Measurements from ENCODE around the gene CCDC87.
A peak's percentile ranks its signal among the peaks of the same experiment; 100 is the strongest.
"Not testable (repeated sequence)": the region's sequence is repeated elsewhere in the genome, so short reads cannot be mapped to it uniquely, and the experiment has no call there.

The CCDC87 gene

GRCh38 chr11:66616379-66617154, 23.7 kb upstream of the CCDC87 start, which contains the start of gene RBM14:
Gene RBM14, plus strand, starts transcription at chr11:66616630. Its CDS starts 91 bp downstream, at chr11:66616721.
- peak within 1 kb of the TSS; percentile 62 for H2AFZ ChIP-seq (ENCODE audit: low read length, unreplicated experiment)
- H3K4me3 ChIP-seq (ENCODE audit: low read depth, low read length) = peak within 1 kb of the TSS; percentile 97
- peaks cover 57% of the 10 kb centered on the region for H3K79me2 ChIP-seq (ENCODE audit: control insufficient read depth, insufficient read depth, low read length, unreplicated experiment)

GRCh38 chr11:66614073-66614472, 21.2 kb upstream of the CCDC87 start:
- no peak overlapping the region for H3K27ac ChIP-seq (ENCODE audit: low read depth, low read length)
- H3K4me1 ChIP-seq (ENCODE audit: control insufficient read depth, insufficient read depth, low read length, unreplicated experiment) = peaks cover 4% of the 10 kb centered on the region
- peaks cover 34% of the 10 kb centered on the region for H3K79me2 ChIP-seq (ENCODE audit: control insufficient read depth, insufficient read depth, low read length, unreplicated experiment)
- H2AFZ ChIP-seq (ENCODE audit: low read length, unreplicated experiment) = no peak overlapping the region
- H3K4me3 ChIP-seq (ENCODE audit: low read depth, low read length) = no peak overlapping the region
- H3K36me3 ChIP-seq (ENCODE audit: insufficient read depth, low read length) = peaks cover 11% of the 10 kb centered on the region; the same call in 1 of the 2 replicates
- H3K27me3 ChIP-seq (ENCODE audit: insufficient read depth, low read length) = no peaks in the 10 kb centered on the region

More at GRCh38 chr11:66616379-66617154, 23.7 kb upstream of the CCDC87 start, which contains the start of gene RBM14:
- peaks cover 11% of the 10 kb centered on the region; the same call in 1 of the 2 replicates for H3K36me3 ChIP-seq (ENCODE audit: insufficient read depth, low read length)
- H3K4me1 ChIP-seq (ENCODE audit: control insufficient read depth, insufficient read depth, low read length, unreplicated experiment) = peaks cover 11% of the 10 kb centered on the region
- peak within 1 kb of the TSS; percentile 81 for H3K27ac ChIP-seq (ENCODE audit: low read depth, low read length)
- H3K27me3 ChIP-seq (ENCODE audit: insufficient read depth, low read length) = no peaks in the 10 kb centered on the region

GRCh38 chr11:66612458-66612857, 19.6 kb upstream of the CCDC87 start:
- H3K79me2 ChIP-seq (ENCODE audit: control insufficient read depth, insufficient read depth, low read length, unreplicated experiment) = peaks cover 18% of the 10 kb centered on the region
- no peaks in the 10 kb centered on the region for H3K27me3 ChIP-seq (ENCODE audit: insufficient read depth, low read length)
- H3K36me3 ChIP-seq (ENCODE audit: insufficient read depth, low read length) = peaks cover 2% of the 10 kb centered on the region; the same call in 1 of the 2 replicates
- H2AFZ ChIP-seq (ENCODE audit: low read length, unreplicated experiment) = no peak overlapping the region
- H3K27ac ChIP-seq (ENCODE audit: low read depth, low read length) = no peak overlapping the region
- H3K4me3 ChIP-seq (ENCODE audit: low read depth, low read length) = no peak overlapping the region
- H3K4me1 ChIP-seq (ENCODE audit: control insufficient read depth, insufficient read depth, low read length, unreplicated experiment) = peaks cover 11% of the 10 kb centered on the region

- H3K4me3 ChIP-seq (ENCODE audit: low read depth, low read length) = no peak overlapping the region
- H3K36me3 ChIP-seq (ENCODE audit: insufficient read depth, low read length) = 0 out of 2 replicates have a peak, but pooled peaks cover 3% of the 10 kb centered on the region
- H3K4me1 ChIP-seq (ENCODE audit: control insufficient read depth, insufficient read depth, low read length, unreplicated experiment) = peaks cover 19% of the 10 kb centered on the region
- H3K27me3 ChIP-seq (ENCODE audit: insufficient read depth, low read length) = no peaks in the 10 kb centered on the region
- H3K79me2 ChIP-seq (ENCODE audit: control insufficient read depth, insufficient read depth, low read length, unreplicated experiment) = no peaks in the 10 kb centered on the region
- H2AFZ ChIP-seq (ENCODE audit: low read length, unreplicated experiment) = no peak overlapping the region
- no peak overlapping the region for H3K27ac ChIP-seq (ENCODE audit: low read depth, low read length)
Observed at GRCh38 chr11:66609721-66610617, 17.1 kb upstream of the CCDC87 start.

DNA sequence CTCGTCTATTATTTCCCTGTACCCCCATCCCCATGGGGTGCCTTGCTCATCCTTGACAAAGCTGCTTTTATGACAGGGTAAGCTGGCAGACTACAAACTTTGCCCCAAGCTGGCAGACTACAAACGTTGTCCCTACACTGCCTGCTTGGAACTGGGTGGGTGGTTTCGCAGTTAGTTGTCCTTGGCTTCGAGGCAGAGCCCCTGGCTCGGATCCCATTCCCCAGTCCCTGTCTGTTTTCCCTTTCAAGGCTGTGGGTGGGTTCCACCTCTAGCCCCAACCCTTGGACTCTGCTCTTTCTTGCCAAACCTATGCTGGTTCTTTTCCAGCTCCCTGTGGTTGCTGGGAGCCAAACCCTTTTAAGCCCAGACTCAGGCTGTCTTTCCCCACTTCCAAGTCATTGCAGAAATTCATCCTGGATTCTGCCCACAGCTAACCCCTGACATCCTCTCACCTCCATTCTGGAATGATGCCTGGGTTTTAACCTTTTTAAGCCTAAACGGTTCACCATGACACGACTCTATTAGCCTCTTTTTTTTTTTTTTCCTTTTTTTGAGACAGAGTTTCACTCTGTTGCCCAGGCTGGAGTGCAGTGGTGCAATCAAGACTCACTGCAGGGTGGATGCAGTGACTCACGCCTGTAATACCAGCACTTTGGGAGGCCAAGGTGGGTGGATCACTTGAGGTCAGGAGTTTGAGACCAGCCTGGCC, 14.4 kb upstream of the CCDC87 start:
- Histone ChIP-seq H3K36me3 (ENCODE audit: insufficient read depth, low read length) (0 out of 2 replicates have a peak, but pooled peaks cover 3% of the 10 kb centered on the region), H3K4me3 (ENCODE audit: low read depth, low read length) (peak overlapping the region; percentile 29; the same call in 1 of the 2 replicates), H3K79me2 (ENCODE audit: control insufficient read depth, insufficient read depth, low read length, unreplicated experiment) (no peaks in the 10 kb centered on the region), H2AFZ (ENCODE audit: low read length, unreplicated experiment) (no peak overlapping the region), H3K27me3 (ENCODE audit: insufficient read depth, low read length) (no peaks in the 10 kb centered on the region), H3K4me1 (ENCODE audit: control insufficient read depth, insufficient read depth, low read length, unreplicated experiment) (peaks cover 23% of the 10 kb centered on the region), H3K27ac (ENCODE audit: low read depth, low read length) (peak overlapping the region; percentile 78)

DNA sequence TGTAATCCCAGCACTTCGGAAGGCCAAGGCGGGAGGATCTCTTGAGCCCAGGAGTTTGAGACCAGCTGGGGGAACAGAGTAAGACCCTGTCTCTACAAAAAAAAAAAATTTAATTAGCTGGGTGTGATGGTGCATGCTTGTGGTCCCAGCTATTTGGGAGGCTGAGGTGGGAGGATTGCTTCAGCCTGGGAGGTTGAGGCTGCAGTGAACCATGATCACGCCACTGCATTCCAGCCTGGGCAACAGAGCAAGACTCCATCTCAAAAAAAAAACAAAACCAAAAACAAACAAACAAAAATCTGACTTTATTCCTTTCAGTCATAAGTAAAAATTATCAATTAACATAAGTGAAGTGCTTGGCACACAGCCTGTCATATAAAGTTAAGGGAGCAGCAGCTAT, 13.7 kb upstream of the CCDC87 start:
- peak overlapping the region; percentile 78 for H3K27ac ChIP-seq (ENCODE audit: low read depth, low read length)
- not testable (repeated sequence) for H3K36me3 ChIP-seq (ENCODE audit: insufficient read depth, low read length)

DNA sequence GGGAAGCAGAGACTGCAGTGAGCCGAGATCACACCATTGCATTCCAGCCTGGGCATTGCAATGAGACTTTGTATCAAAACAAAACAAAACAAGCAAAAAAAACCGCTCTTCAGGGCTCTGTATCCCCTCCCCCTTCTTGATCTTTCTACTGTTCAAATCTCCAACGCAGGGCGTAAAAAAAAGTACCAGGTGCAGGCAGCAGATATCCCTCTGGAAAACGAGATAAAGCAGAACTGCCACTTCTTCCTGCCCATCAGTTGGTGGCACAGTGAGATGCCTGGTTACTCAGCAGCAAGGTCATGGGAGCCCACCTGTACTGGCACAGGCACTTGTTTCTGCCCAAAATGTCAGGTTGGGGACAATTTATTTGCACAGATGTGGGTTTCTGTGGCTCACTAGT, 11.3 kb upstream of the CCDC87 start:
- no peak overlapping the region for H3K4me3 ChIP-seq (ENCODE audit: low read depth, low read length)
- H3K27ac ChIP-seq (ENCODE audit: low read depth, low read length) = no peak overlapping the region
- no peaks in the 10 kb centered on the region for H3K27me3 ChIP-seq (ENCODE audit: insufficient read depth, low read length)
- H3K36me3 ChIP-seq (ENCODE audit: insufficient read depth, low read length) = peaks cover 8% of the 10 kb centered on the region; the same call in 1 of the 2 replicates
- H3K79me2 ChIP-seq (ENCODE audit: control insufficient read depth, insufficient read depth, low read length, unreplicated experiment) = no peaks in the 10 kb centered on the region
- H3K4me1 ChIP-seq (ENCODE audit: control insufficient read depth, insufficient read depth, low read length, unreplicated experiment) = peaks cover 47% of the 10 kb centered on the region
- no peak overlapping the region for H2AFZ ChIP-seq (ENCODE audit: low read length, unreplicated experiment)

More for the DNA sequence above, 13.7 kb upstream of the CCDC87 start:
- peaks cover 30% of the 10 kb centered on the region for H3K4me1 ChIP-seq (ENCODE audit: control insufficient read depth, insufficient read depth, low read length, unreplicated experiment)
- not testable (repeated sequence) for H2AFZ ChIP-seq (ENCODE audit: low read length, unreplicated experiment); H3K79me2 ChIP-seq (ENCODE audit: control insufficient read depth, insufficient read depth, low read length, unreplicated experiment); H3K4me3 ChIP-seq (ENCODE audit: low read depth, low read length); H3K27me3 ChIP-seq (ENCODE audit: insufficient read depth, low read length)

DNA sequence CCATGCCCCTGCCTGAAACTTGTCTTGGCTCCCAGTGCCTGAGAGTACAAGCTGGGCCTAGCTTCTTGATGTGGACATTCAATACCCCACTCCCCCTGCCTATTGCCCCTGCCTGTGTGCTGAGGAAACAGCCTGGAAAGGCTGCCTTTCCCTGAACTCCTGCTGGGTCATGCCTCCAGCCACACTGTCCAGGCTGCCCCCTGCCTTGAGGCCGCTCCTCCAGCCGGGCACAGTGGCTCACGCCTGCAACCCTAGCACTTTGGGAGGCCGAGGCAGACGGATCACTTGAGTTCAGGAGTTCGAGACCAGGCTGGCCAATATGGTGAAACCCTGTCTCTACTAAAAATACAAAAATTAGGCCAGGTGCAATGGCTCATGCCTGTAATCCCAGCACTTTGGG, 10.2 kb upstream of the CCDC87 start:
- peaks cover 10% of the 10 kb centered on the region; the same call in 1 of the 2 replicates for H3K36me3 ChIP-seq (ENCODE audit: insufficient read depth, low read length)
- peaks cover 44% of the 10 kb centered on the region for H3K4me1 ChIP-seq (ENCODE audit: control insufficient read depth, insufficient read depth, low read length, unreplicated experiment)
- H2AFZ ChIP-seq (ENCODE audit: low read length, unreplicated experiment) = no peak overlapping the region
- H3K27me3 ChIP-seq (ENCODE audit: insufficient read depth, low read length) = no peaks in the 10 kb centered on the region
- no peak overlapping the region; the same call in 1 of the 2 replicates for H3K27ac ChIP-seq (ENCODE audit: low read depth, low read length)
- no peak overlapping the region for H3K4me3 ChIP-seq (ENCODE audit: low read depth, low read length)
- H3K79me2 ChIP-seq (ENCODE audit: control insufficient read depth, insufficient read depth, low read length, unreplicated experiment) = no peaks in the 10 kb centered on the region

GRCh38 chr11:66600631-66601233, 7.9 kb upstream of the CCDC87 start:
- Histone ChIP-seq H3K27me3 (ENCODE audit: insufficient read depth, low read length) (no peaks in the 10 kb centered on the region), H3K27ac (ENCODE audit: low read depth, low read length) (peak overlapping the region; percentile 38), H3K4me1 (ENCODE audit: control insufficient read depth, insufficient read depth, low read length, unreplicated experiment) (peaks cover 36% of the 10 kb centered on the region), H2AFZ (ENCODE audit: low read length, unreplicated experiment) (no peak overlapping the region), H3K4me3 (ENCODE audit: low read depth, low read length) (no peak overlapping the region), H3K79me2 (ENCODE audit: control insufficient read depth, insufficient read depth, low read length, unreplicated experiment) (no peaks in the 10 kb centered on the region), H3K36me3 (ENCODE audit: insufficient read depth, low read length) (peaks cover 8% of the 10 kb centered on the region; the same call in 1 of the 2 replicates)
